Dermis lymphatic vessel endothelial cell (primary cell): ENCODE data around the gene FBXO17. TPM values are rescaled to one million over a fixed set of nuclear protein-coding genes. Genes with fewer than 3 reads are reported as not detected.

ENCODE experiments used
- total RNA-seq: library from RNA; depleted of rRNA; stranded (reverse); fragments of >200 nt; gene quantifications from 2 replicates; pipeline ENCODE4 v1.2.1, GENCODE V29; 2014

FBXO17 gene, protein sequence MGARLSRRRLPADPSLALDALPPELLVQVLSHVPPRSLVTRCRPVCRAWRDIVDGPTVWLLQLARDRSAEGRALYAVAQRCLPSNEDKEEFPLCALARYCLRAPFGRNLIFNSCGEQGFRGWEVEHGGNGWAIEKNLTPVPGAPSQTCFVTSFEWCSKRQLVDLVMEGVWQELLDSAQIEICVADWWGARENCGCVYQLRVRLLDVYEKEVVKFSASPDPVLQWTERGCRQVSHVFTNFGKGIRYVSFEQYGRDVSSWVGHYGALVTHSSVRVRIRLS
- total RNA-seq: 15.8 and 23.6 TPM in 2 replicates

DNA sequence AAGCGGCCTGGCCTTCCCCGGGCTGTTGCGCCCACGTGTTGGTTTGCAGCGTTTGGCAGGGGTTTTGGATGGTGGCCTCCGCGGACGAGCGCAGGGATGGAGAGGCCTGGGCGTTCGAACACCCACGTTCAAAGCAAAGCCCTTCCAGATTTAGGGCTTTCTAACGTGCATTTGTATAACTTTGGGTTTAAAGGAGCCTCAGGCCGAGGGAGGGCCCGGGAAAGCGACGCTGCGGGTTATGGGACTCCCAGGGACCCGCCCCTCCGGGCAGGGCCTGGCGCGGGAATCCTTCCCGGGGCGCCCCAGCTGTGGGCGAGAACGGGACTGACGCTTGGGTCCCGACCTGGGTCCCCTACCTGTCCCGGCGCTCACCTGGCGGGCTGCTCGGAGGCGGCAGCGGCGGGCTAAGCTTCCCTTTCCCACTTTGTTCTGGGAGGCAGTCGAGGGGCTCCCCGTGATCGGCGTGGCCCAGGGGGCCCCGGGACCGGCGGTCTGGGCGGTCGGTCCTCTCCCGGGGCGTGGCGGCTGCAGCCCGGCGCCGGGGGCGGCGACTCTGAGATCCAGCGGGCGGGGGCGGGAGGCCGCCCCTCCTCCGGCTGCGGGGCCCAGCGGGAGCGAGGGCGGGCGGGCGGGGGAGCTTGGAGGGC, at the start of gene FBXO17:
FBXO17 (minus strand) TSS at position 529 of the 647 bp plus-strand sequence. CDS start 25,423 bp downstream, outside the sequence.

DNA sequence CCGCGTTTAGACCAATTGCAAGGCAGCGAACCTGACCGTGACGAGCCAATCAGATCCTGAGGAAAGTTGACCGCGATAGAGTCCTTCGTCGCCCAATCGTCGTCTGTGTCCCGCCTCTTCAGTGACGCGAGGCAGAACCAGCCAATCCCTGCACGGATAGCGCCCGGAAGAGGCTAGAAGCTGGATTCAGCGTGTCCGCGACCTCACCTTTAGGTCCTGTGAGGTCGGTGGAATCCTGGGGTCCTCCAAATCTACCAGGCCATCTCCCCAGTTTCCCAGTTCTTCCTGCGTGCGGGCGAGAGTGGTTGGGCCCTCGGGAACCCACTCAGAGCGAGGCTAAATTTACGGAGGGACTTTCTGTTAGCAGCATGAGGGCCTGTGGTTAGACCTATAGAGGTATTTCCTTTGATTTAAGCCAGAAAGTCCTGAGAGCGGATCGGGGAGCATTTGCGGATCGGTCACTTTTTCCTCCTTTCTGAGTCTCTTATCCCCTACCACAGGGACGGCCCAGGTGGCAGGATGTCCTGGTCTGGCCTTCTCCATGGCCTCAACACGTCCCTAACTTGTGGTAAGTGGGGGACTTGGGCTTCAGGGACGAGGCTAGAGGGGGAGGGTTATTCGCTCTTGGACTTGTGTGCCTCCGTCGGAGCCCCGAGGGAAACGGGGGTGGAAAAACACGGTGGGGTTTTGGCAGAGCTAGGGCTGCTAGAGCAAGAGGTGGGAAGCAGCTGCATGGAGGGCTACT, 44.6 kb downstream of the FBXO17 start, which contains the start of gene MRPS12:
MRPS12 (plus strand) TSS at position 169 of the 745 bp plus-strand sequence; CDS start at position 520, 351 bp downstream.

DNA sequence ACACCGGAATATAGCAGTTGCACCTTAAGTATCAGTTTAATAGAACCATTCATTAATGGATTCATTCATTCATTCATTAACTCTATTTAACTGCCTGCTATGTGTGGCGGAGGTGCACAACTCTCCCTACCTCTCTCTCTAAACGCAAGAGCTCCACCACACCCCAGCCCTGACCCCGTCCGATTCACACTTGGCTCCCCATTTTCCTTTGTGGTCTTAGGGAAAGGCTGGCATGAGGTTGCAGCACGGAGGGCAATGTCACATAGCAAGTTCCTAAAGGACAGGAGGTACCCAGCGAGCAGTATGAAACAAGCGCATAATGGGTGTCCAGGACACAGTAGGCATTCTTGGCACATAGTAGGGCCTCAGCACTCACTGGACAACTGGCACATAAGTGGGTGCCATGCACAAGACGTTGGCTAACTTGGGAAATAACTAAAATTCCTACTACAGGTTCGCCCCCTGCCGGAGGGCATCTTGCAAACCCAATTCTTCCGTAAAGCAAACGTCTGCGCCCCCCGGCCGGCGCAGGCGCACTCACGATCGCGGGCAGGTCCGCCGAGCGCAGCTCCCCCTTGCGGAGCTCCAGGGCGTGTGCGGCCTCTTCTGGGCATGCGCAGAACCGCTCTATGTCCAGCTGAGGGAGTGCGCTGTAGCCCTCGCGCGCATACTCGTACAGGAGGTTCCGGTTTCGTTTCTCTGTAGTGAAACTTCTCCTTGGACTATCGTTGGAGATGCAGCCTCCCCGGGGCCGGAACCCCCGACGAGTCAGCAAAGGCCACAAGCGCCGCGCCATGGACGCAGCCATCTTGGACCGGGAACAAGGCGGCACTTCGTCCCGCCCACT, 45.4 kb downstream of the FBXO17 start, which contains the start of gene SARS2:
SARS2 (minus strand) TSS at position 835 of the 847 bp plus-strand sequence; CDS start at position 808, 27 bp downstream.

DNA sequence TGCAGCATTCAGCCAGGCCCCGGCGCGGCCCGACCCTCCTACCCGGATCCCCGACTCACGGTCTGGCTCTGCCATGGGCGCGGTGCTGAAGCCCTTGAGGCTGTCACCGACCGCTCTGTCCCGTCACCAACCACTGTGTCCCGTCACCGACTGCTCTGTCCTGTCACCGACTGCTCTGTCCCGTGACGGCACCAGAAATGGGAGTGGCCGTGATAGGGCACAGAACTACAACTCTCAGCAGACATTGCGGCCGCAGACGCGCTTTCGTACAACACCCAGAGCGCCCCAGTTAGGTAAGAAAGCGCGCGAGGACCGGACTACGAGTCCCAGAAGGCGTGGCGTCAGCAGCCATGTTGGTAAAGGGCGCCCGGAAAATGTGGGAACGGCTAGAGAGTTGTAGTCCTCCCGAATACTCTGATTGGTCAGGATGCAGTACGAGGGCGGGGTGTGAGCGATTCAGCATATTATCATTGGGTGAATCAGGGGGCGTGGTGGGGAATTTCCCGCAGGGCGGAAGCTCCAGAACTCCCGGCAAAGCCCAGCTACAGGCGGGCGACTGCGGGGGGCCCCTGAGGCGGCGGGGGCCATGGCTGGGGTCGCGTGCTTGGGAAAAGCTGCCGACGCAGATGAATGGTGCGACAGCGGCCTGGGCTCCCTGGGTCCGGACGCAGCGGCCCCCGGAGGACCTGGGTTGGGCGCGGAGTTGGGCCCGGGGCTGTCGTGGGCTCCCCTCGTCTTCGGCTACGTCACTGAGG, 75.9 kb downstream of the FBXO17 start, which contains the start of the genes NFKBIB and SIRT2:
NFKBIB (plus strand) TSS at position 523 of the 755 bp plus-strand sequence; CDS start at position 587, 64 bp downstream.
SIRT2 (minus strand) TSS at position 172 of the 755 bp plus-strand sequence; CDS start at position 75, 97 bp downstream.

Other genes starting within 250 kb of the FBXO17 start
- 0.22 TPM in 1 of 2 replicates, not detected in the other for gene CAPN12, start 231.3 kb downstream of the FBXO17 start, total RNA-seq
- not detected in 2 replicates for gene LGALS7, start 202.2 kb downstream of the FBXO17 start, total RNA-seq
- 0.43 TPM in 1 of 2 replicates, not detected in the other for gene LGALS7B, start 186.5 kb downstream of the FBXO17 start, total RNA-seq
- 0.34 TPM in 1 of 2 replicates, not detected in the other for gene LGALS4, start 162.8 kb downstream of the FBXO17 start, total RNA-seq
- gene ECH1, start 143.9 kb downstream of the FBXO17 start, total RNA-seq: 44.8 and 52.9 TPM in 2 replicates
- 276 and 279 TPM in 2 replicates for gene HNRNPL, start 125.8 kb downstream of the FBXO17 start, total RNA-seq
- gene RINL, start 97.5 kb downstream of the FBXO17 start, total RNA-seq: 9.9 and 10.7 TPM in 2 replicates
- gene SIRT2, start 76.1 kb downstream of the FBXO17 start, total RNA-seq: 78.6 and 82.8 TPM in 2 replicates
- gene NFKBIB, start 75.8 kb downstream of the FBXO17 start, total RNA-seq: 6.5 and 10.4 TPM in 2 replicates
- not detected in 2 replicates for gene CCER2, start 63.6 kb downstream of the FBXO17 start, total RNA-seq
- gene SARS2, start 45.0 kb downstream of the FBXO17 start, total RNA-seq: 16.9 and 23.1 TPM in 2 replicates
- 35.8 and 37.0 TPM in 2 replicates for gene MRPS12, start 44.8 kb downstream of the FBXO17 start, total RNA-seq
- gene FBXO27, start 56.8 kb upstream of the FBXO17 start, total RNA-seq: 0.52 and 0.76 TPM in 2 replicates
- gene ACP7, start 108.6 kb upstream of the FBXO17 start, total RNA-seq: under 0.01 TPM in 1 of 2 replicates, not detected in the other
- gene PAK4, start 150.0 kb upstream of the FBXO17 start, total RNA-seq: 3.1 and 4.6 TPM in 2 replicates
- not detected in 2 replicates for gene NCCRP1, start 221.2 kb upstream of the FBXO17 start, total RNA-seq
- gene SYCN, start 228.5 kb upstream of the FBXO17 start, total RNA-seq: not detected in 2 replicates